ENCODE data around the gene PLEKHH2.
"Not testable (repeated sequence)": the region's sequence is repeated elsewhere in the genome, so short reads cannot be mapped to it uniquely, and the experiment has no call there.

The PLEKHH2 gene

GRCh38 chr2:43657241-43657640 lies 20.2 kb downstream of the PLEKHH2 start:
- Histone ChIP-seq H3K4me3 (no peak overlapping the region), H3K9me3 (ENCODE audit: low read depth, low read length) (no peaks in the 10 kb centered on the region), H3K9ac (ENCODE audit: insufficient read length) (no peak overlapping the region), H3K36me3 (ENCODE audit: insufficient read depth, low read length) (no peaks in the 10 kb centered on the region), H3K27ac (no peak overlapping the region)
- DNase-seq (ENCODE audit: low read depth, low spot score), result no peak
- TF ChIP-seq POLR2AphosphoS5 (IDR thresholded peaks at IDR 0.05; ENCODE audit: borderline replicate concordance, low read depth, low read length) (no peak), FOXP2 (optimal IDR thresholded peaks at IDR 0.05; ENCODE audit: control extremely low read depth, extremely low read length, insufficient read depth) (no peak), EZH2 (IDR thresholded peaks at IDR 0.05) (no peak)

DNA sequence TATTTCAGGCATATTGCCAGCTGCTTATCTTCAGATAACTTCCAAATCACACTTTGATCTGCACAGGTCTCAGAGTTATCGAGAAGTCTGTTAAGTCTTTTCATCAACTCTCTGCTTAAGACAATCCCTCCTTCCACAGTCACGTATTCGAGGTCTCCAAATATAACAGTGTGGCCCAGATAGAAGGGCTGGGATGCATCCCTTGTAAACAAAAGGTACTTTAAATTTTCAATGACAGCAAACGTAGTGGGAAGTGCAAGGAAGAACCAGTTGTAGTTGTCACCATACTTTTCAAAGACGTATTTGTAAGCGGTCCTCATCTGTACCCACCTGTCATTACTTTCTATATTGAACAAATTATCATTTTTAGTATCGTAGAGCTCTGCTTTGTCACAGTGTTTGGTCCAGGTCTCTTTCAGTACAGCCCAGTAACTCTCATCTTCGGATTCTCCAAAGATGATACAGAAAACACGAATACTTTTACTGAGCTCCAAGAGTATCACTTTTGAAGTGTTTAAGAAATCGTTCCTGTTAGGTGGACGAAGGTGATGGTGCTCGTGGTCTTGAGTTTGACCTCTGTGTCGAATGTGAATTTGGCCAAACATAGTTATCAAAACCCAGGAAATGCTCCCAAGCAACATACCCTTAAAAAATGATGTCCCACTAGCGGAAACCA lies 38.7 kb downstream of the PLEKHH2 start:
- no peak for DNase-seq (ENCODE audit: low read depth, low spot score)
- Histone ChIP-seq H3K4me3 (peak overlapping the region; percentile 61), H3K9ac (ENCODE audit: insufficient read length) (no peak overlapping the region), H3K27ac (no peak overlapping the region), H3K36me3 (ENCODE audit: insufficient read depth, low read length) (no peaks in the 10 kb centered on the region), H3K9me3 (ENCODE audit: low read depth, low read length) (no peaks in the 10 kb centered on the region)
- no peak for TF ChIP-seq FOXP2 (optimal IDR thresholded peaks at IDR 0.05; ENCODE audit: control extremely low read depth, extremely low read length, insufficient read depth)
- no peak for TF ChIP-seq POLR2AphosphoS5 (IDR thresholded peaks at IDR 0.05; ENCODE audit: borderline replicate concordance, low read depth, low read length)
- no peak for TF ChIP-seq EZH2 (IDR thresholded peaks at IDR 0.05)

DNA sequence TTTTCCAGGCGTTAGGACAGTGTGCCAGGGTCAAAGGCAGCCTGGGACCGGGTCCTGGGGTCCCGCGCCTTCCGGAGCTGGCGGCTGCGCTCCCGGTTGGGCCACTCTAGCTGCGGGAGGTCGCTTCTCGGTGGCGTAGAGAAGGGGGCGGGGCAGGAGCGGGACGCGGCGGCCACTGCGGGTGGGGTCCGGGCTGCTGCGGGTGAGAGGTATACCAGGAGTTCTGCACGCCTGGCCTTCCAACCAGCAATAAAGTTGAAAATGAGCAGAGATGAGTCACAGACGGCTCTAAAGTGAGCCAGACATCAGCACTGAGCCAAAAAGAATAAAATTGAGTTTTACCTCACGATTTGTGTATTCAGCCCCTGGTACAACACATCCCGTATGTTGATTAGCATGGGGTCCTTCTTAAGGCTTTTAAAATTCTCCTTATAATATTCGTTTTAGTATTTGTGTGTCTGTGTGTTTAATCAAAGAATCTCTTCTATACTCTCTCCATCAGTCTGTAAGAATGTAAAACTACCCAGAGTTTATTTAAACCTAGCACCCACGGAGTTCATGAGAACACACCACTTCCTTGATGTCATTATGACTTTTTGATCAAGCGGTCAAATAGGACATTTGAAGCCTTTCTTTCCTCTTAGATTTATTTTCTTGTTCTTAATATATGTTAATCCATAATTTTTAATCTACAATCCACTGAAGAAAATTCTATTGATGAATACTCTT lies 39.4 kb downstream of the PLEKHH2 start, which contains the start of gene C1GALT1C1L:
TSS of gene C1GALT1C1L (minus strand) at position 108 of the 729 bp plus-strand sequence. CDS start at position 1, 107 bp downstream.
- DNase-seq (ENCODE audit: low read depth, low spot score), result no peak
- Histone ChIP-seq H3K27ac (no peak within 1 kb of the TSS), H3K9ac (ENCODE audit: insufficient read length) (no peak within 1 kb of the TSS), H3K36me3 (ENCODE audit: insufficient read depth, low read length) (no peaks in the 10 kb centered on the region), H3K9me3 (ENCODE audit: low read depth, low read length) (no peaks in the 10 kb centered on the region), H3K4me3 (peak within 1 kb of the TSS; percentile 61)
- TF ChIP-seq FOXP2 (optimal IDR thresholded peaks at IDR 0.05; ENCODE audit: control extremely low read depth, extremely low read length, insufficient read depth) (no peak), POLR2AphosphoS5 (IDR thresholded peaks at IDR 0.05; ENCODE audit: borderline replicate concordance, low read depth, low read length) (peak; percentile 21; the same call in 1 of the 2 replicates)

DNA sequence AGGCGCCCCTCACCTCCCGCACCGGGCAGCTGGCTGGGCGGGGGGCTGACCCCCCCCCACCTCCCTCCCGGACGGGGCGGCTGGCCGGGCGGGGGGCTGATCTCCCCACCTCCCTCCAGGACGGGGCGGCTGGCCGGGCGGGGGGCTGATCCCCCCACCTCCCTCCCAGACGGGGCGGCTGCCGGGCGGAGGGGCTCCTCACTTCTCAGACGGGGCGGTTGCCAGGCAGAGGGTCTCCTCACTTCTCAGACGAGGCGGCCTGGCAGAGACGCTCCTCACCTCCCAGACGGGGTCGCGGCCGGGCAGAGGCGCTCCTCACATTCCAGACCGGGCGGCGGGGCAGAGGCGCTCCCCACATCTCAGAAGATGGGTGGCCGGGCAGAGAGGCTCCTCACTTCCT lies 40.7 kb downstream of the PLEKHH2 start:
- not testable (repeated sequence) for H3K9me3 ChIP-seq (ENCODE audit: low read depth, low read length); H3K36me3 ChIP-seq (ENCODE audit: insufficient read depth, low read length); DNase-seq (ENCODE audit: low read depth, low spot score); H3K27ac ChIP-seq; H3K4me3 ChIP-seq; H3K9ac ChIP-seq (ENCODE audit: insufficient read length)

DNA sequence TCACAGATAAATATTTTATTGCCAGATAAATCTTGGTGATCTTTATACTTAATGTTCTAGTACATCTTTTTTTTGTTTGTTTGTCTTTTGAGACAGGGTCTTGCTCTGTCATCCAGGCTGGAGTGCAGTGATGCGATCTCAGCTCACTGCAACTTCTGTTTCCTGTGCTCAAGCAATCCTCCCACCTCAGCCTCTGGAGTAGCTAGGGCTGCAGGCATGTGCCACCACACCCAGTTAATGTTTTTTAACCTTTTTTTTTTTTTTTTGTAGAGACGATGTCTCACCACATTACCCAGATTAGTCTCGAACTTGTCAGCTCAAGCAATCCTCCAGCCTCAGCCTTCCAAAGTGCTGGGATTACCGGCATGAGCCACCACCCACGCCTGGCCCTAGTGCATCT lies 48.3 kb downstream of the PLEKHH2 start:
- no peak for TF ChIP-seq FOXP2 (optimal IDR thresholded peaks at IDR 0.05; ENCODE audit: control extremely low read depth, extremely low read length, insufficient read depth)
- no peak for TF ChIP-seq POLR2AphosphoS5 (IDR thresholded peaks at IDR 0.05; ENCODE audit: borderline replicate concordance, low read depth, low read length)
- no peak for TF ChIP-seq EZH2 (IDR thresholded peaks at IDR 0.05)
- Histone ChIP-seq H3K27ac (no peak overlapping the region), H3K9me3 (ENCODE audit: low read depth, low read length) (no peaks in the 10 kb centered on the region), H3K36me3 (ENCODE audit: insufficient read depth, low read length) (no peaks in the 10 kb centered on the region), H3K4me3 (no peak overlapping the region), H3K9ac (ENCODE audit: insufficient read length) (no peak overlapping the region)
- no peak for DNase-seq (ENCODE audit: low read depth, low spot score)

DNA sequence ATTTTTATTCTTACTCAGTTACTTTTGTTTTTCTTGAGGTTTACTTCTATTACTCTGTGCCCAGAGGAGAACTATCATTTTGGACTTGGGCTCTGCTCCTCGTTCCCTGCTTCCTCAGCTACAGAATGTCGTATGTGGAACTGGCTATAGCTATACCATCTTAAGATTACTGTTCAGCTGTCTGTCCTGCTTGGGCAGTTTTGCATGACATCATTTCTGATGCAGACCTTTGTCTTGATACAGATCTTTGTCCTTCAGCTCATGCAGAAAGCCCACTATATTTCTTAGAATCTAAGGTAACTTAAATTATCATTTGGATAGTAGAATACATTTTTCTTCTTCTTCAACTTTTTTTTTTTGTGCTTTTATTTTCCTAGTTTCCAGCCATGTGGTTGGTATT lies 52.9 kb downstream of the PLEKHH2 start:
- H3K4me3 ChIP-seq, result no peak overlapping the region
- DNase-seq (ENCODE audit: low read depth, low spot score), result no peak
- TF ChIP-seq POLR2AphosphoS5 (IDR thresholded peaks at IDR 0.05; ENCODE audit: borderline replicate concordance, low read depth, low read length) (no peak), FOXP2 (optimal IDR thresholded peaks at IDR 0.05; ENCODE audit: control extremely low read depth, extremely low read length, insufficient read depth) (no peak), EZH2 (IDR thresholded peaks at IDR 0.05) (no peak)
- H3K36me3 ChIP-seq (ENCODE audit: insufficient read depth, low read length), result no peaks in the 10 kb centered on the region
- no peaks in the 10 kb centered on the region for H3K9me3 ChIP-seq (ENCODE audit: low read depth, low read length)
- no peak overlapping the region for H3K9ac ChIP-seq (ENCODE audit: insufficient read length)
- H3K27ac ChIP-seq, result no peak overlapping the region

DNA sequence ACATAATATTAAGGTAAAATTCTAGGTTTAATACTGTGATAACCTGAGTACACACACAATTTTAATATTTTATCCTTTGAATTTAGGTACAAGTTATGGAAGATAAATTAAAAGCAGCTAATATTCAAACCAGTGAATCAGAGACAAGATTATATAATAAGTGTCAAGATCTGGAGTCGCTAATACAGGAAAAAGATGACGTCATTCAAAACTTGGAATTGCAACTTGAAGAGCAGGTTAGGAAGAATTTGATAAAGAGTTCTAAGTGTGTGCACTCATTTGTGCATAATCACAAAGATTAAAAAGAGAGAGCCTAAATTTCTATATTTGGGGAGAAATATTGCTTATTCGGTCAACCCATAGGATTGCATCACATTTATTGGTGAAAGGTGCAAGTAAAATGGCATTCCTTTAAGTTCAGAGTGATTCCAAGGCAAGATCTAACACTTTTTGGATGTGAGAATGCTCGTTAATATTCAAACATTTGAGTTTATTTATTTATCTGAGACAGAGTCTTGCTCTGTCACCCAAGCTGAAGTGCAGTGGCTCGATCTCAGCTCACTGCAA lies 55.5 kb downstream of the PLEKHH2 start:
- H3K9ac ChIP-seq (ENCODE audit: insufficient read length), result no peak overlapping the region
- DNase-seq (ENCODE audit: low read depth, low spot score), result no peak
- H3K27ac ChIP-seq, result no peak overlapping the region
- no peaks in the 10 kb centered on the region for H3K36me3 ChIP-seq (ENCODE audit: insufficient read depth, low read length)
- H3K4me3 ChIP-seq, result no peak overlapping the region
- H3K9me3 ChIP-seq (ENCODE audit: low read depth, low read length), result no peaks in the 10 kb centered on the region
- no peak for TF ChIP-seq FOXP2 (optimal IDR thresholded peaks at IDR 0.05; ENCODE audit: control extremely low read depth, extremely low read length, insufficient read depth)
- TF ChIP-seq POLR2AphosphoS5 (IDR thresholded peaks at IDR 0.05; ENCODE audit: borderline replicate concordance, low read depth, low read length), result no peak
- no peak for TF ChIP-seq EZH2 (IDR thresholded peaks at IDR 0.05)

- H3K9ac ChIP-seq (ENCODE audit: insufficient read length); DNase-seq (ENCODE audit: low read depth, low spot score); H3K4me3 ChIP-seq; H3K36me3 ChIP-seq (ENCODE audit: insufficient read depth, low read length); H3K27ac ChIP-seq; H3K9me3 ChIP-seq (ENCODE audit: low read depth, low read length): not testable (repeated sequence)
Observed at GRCh38 chr2:43698140-43698539, 61.1 kb downstream of the PLEKHH2 start.

All from SK-N-MC (cell line).